ENCODE measurements around the gene LRRC17. TPM values are rescaled to one million over a fixed set of nuclear protein-coding genes. Genes with fewer than 3 reads are reported as not detected.

The LRRC17 gene
- total and polyA plus RNA-seq, 2 of the 4 experiments (the other 2 are of a cell fraction) = 250 to 280 TPM

DNA sequence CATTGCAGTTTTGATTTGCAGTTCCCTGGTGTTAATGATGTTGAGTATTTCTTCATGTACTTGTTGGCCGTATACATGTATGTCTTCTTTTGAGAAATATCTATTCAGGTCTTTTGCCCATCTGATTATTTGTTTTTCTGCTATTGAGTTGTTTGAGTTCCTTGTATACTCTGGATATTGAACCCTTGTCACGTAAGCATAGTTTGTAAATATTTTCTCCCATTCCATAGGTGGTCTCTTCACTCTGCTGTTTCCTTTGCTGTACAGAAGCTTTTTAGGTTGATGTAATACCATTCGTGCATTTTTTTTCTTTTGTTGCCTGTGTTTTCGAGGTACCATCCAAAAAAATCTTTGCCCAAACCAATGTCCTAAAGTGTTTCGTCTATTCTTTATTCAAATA is 43.6 kb upstream of the LRRC17 start:
- POLR2A ChIA-PET (ENCODE audit: unreplicated experiment) = no interaction called here
- H2BK120ac ChIP-seq (ENCODE audit: low read depth, low read length) = no peak overlapping the region
- no peak for TF ChIP-seq MAFK (IDR thresholded peaks at IDR 0.05; ENCODE audit: low read depth, low read length)
- no peak for TF ChIP-seq MAZ (IDR thresholded peaks at IDR 0.05; ENCODE audit: borderline replicate concordance, low read depth, low read length)
- no peak for TF ChIP-seq RCOR1 (IDR thresholded peaks at IDR 0.05; ENCODE audit: insufficient replicate concordance, low read length)
- TF ChIP-seq, protein P1, sequence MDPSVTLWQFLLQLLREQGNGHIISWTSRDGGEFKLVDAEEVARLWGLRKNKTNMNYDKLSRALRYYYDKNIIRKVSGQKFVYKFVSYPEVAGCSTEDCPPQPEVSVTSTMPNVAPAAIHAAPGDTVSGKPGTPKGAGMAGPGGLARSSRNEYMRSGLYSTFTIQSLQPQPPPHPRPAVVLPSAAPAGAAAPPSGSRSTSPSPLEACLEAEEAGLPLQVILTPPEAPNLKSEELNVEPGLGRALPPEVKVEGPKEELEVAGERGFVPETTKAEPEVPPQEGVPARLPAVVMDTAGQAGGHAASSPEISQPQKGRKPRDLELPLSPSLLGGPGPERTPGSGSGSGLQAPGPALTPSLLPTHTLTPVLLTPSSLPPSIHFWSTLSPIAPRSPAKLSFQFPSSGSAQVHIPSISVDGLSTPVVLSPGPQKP (IDR thresholded peaks at IDR 0.05; ENCODE audit: borderline replicate concordance, low read depth, low read length) = no peak
- no peak for TF ChIP-seq RFX5 (IDR thresholded peaks at IDR 0.05; ENCODE audit: low read depth, low read length)
- TF ChIP-seq NFE2L2 (IDR thresholded peaks at IDR 0.05; ENCODE audit: low read depth, low read length) = no peak
- TF ChIP-seq CHD1 (IDR thresholded peaks at IDR 0.05; ENCODE audit: low read depth, low read length) = no peak
- TF ChIP-seq, protein P2, sequence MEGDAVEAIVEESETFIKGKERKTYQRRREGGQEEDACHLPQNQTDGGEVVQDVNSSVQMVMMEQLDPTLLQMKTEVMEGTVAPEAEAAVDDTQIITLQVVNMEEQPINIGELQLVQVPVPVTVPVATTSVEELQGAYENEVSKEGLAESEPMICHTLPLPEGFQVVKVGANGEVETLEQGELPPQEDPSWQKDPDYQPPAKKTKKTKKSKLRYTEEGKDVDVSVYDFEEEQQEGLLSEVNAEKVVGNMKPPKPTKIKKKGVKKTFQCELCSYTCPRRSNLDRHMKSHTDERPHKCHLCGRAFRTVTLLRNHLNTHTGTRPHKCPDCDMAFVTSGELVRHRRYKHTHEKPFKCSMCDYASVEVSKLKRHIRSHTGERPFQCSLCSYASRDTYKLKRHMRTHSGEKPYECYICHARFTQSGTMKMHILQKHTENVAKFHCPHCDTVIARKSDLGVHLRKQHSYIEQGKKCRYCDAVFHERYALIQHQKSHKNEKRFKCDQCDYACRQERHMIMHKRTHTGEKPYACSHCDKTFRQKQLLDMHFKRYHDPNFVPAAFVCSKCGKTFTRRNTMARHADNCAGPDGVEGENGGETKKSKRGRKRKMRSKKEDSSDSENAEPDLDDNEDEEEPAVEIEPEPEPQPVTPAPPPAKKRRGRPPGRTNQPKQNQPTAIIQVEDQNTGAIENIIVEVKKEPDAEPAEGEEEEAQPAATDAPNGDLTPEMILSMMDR (conservative IDR thresholded peaks at IDR 0.05; ENCODE audit: low read depth, low read length) = no peak
- TF ChIP-seq, protein P3, sequence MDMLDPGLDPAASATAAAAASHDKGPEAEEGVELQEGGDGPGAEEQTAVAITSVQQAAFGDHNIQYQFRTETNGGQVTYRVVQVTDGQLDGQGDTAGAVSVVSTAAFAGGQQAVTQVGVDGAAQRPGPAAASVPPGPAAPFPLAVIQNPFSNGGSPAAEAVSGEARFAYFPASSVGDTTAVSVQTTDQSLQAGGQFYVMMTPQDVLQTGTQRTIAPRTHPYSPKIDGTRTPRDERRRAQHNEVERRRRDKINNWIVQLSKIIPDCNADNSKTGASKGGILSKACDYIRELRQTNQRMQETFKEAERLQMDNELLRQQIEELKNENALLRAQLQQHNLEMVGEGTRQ (IDR thresholded peaks at IDR 0.05; ENCODE audit: low read depth, low read length) = no peak
- no peak for TF ChIP-seq MXI1 (IDR thresholded peaks at IDR 0.05; ENCODE audit: borderline replicate concordance, low read depth, low read length)
- no peak for TF ChIP-seq SMC3 (IDR thresholded peaks at IDR 0.05; ENCODE audit: low read depth, low read length)
- TF ChIP-seq CEBPB (IDR thresholded peaks at IDR 0.05; ENCODE audit: low read depth, low read length) = no peak
- no peak for TF ChIP-seq RAD21 (IDR thresholded peaks at IDR 0.05; ENCODE audit: low read length)

More for the DNA sequence above, 43.6 kb upstream of the LRRC17 start:
- intact Hi-C loops (cut with micrococcal nuclease) = no loop called here
- H3K14ac ChIP-seq (replicated peaks; ENCODE audit: low read depth, low read length) = no peak overlapping the region
- H3K18ac ChIP-seq (ENCODE audit: low read depth, low read length) = no peak overlapping the region
- no peak overlapping the region for H2AFZ ChIP-seq (replicated peaks; ENCODE audit: low read length, poor library complexity)
- no peak overlapping the region for H2AK5ac ChIP-seq (ENCODE audit: low read depth, low read length)
- no peak overlapping the region for H4K91ac ChIP-seq (ENCODE audit: insufficient read depth, low read depth, low read length)
- in situ Hi-C loops (cut with MboI; ENCODE audit: low sequenced_read_pairs) = no loop called here
- H3K9me3 ChIP-seq (ENCODE audit: control insufficient read depth, insufficient read depth, low read length) = no peaks in the 10 kb centered on the region
- H2BK20ac ChIP-seq (ENCODE audit: low read depth, low read length) = no peak overlapping the region
- WGBS, 2 experiments (ENCODE audit: extremely low coverage in 2 of 2, insufficient read length in 1 of 2) = no CpG with 5 or more reads among the region's 5 CpGs
- ATAC-seq (ENCODE audit: low read depth) (no peak), DNase-seq (no peak)
- H2BK15ac ChIP-seq (ENCODE audit: low read depth, low read length) = no peak overlapping the region
- H3K79me1 ChIP-seq (ENCODE audit: low read depth in 1 of 2, low read length in 2 of 2) = peaks cover 0 to 3% of the 10 kb centered on the region in 2 experiments; a peak in 1 of 4 replicates
- no peak overlapping the region for H3K27ac ChIP-seq (ENCODE audit: insufficient read depth, low read length)
- peaks cover 15% of the 10 kb centered on the region for H3K4me1 ChIP-seq (ENCODE audit: control insufficient read depth, insufficient read depth, low read length)
- H3K4me2 ChIP-seq (ENCODE audit: low read depth, low read length) = no peak overlapping the region
- H3K4me3 ChIP-seq (ENCODE audit: insufficient read depth, low read depth, low read length) = no peak overlapping the region
- no peak overlapping the region for H3K9ac ChIP-seq (ENCODE audit: low read depth, low read length)
- H4K20me1 ChIP-seq (ENCODE audit: insufficient read depth, low read length) = no peaks in the 10 kb centered on the region
- H4K8ac ChIP-seq (ENCODE audit: low read depth in 2 of 2, low read length in 2 of 2) = no peak overlapping the region
- CTCF ChIA-PET = no interaction called here
- H2BK5ac ChIP-seq (ENCODE audit: low read depth, low read length, poor library complexity, severe bottlenecking) = no peak overlapping the region
- H3K27me3 ChIP-seq (ENCODE audit: control insufficient read depth, insufficient read depth, low read length) = no peaks in the 10 kb centered on the region
- no peaks in the 10 kb centered on the region for H3K36me3 ChIP-seq (ENCODE audit: control insufficient read depth, insufficient read depth, low read length)
- H3K9me1 ChIP-seq (ENCODE audit: insufficient read depth, low read length) = peaks cover 21% of the 10 kb centered on the region
- H3K4ac ChIP-seq (ENCODE audit: low read depth, low read length) = no peak overlapping the region
- H2AK9ac ChIP-seq (replicated peaks; ENCODE audit: low read depth, low read length, poor library complexity) = no peak overlapping the region
- BruUV-seq (replicated peaks) = no TSS peak
- H3K23ac ChIP-seq (ENCODE audit: low read depth, low read length) = no peak overlapping the region
- dilution Hi-C loops (cut with HindIII; ENCODE audit: low sequenced_read_pairs, unreplicated experiment) = no loop called here
- H4K5ac ChIP-seq (ENCODE audit: low read depth, low read length) = no peak overlapping the region
- no peak overlapping the region for H3K56ac ChIP-seq (ENCODE audit: extremely low read depth, insufficient read depth, low read length)

Data from IMR-90 (cell line).